GM19328 (cell line): ENCODE results near the gene TMEM231.
"Not testable (repeated sequence)": the region's sequence is repeated elsewhere in the genome, so short reads cannot be mapped to it uniquely, and the experiment has no call there.

ENCODE experiments used
- ATAC-seq: cut with Tn5 transposase; IDR thresholded peaks from one replicate; pipeline ENCODE4 v1.9.1; 2021; ENCODE audit warnings: mild to moderate bottlenecking, moderate library complexity; ENCODE audit not compliant: unreplicated experiment

Gene TMEM231

GRCh38 chr16:75567911-75568310, 11.9 kb upstream of the TMEM231 start:
- ATAC-seq = no peak

- ATAC-seq = no peak
Measured at GRCh38 chr16:75566758-75567255, 10.8 kb upstream of the TMEM231 start.

DNA sequence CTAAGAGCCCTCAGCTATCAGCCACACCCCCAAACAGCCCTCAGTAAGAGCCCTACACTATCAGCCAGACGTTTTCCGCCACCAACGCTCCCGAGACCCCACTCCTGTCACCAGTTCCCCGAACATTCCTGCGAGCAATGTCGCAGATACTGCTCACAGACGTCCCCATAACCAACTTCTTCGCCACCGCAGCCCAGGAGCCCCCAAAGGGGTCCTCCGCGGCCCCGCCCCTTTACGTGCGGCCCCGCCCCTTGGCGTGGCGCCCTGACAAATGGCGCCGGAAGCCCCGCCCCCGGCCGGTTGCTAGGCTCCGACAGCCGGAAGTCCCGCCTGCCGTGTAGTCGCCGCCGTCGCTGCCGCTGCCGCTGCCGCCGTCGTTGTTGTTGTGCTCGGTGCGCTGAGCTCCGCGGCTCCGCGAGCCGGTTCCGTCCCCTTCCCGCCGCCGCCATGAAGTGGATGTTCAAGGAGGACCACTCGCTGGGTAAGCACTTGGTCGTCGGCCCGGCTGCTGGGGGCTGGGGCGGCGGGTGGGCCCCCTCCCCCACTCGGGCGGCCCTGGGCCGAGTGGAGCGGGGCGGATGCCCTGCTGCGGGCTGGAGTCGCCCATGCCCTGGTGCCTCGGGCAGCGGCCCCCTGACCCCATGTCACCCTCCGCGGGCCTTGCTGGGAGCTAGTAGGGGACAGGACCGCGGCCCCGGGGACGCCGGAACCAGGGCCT, 10.1 kb upstream of the TMEM231 start, which contains the start of gene GABARAPL2:
Gene GABARAPL2 (plus strand): TSS at position 340 of the 718 bp plus-strand sequence. CDS start 108 bp downstream, at position 448.
- ATAC-seq = peak; percentile 64

DNA sequence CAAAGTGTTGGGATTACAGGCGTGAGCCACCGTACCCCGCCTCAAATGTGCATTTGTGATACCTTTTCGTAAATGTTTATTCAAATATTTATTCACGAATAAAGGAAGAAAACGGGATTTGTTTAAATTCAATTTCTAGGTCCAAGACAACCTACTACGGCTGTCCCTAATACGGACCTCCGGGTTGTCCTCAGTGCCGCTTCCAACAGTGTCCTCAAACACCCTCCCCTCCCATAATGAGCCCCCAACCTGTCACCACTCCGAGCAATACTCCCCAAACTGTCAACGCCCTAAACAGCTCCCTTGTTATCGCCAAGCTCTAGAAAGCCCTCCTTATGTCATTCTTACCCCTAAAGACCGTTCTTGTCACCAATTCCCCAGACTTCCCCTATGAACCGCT, 9.6 kb upstream of the TMEM231 start:
- ATAC-seq = peak; percentile 3

- no peak for ATAC-seq
Measured at GRCh38 chr16:75559564-75560372, 3.7 kb upstream of the TMEM231 start.

DNA sequence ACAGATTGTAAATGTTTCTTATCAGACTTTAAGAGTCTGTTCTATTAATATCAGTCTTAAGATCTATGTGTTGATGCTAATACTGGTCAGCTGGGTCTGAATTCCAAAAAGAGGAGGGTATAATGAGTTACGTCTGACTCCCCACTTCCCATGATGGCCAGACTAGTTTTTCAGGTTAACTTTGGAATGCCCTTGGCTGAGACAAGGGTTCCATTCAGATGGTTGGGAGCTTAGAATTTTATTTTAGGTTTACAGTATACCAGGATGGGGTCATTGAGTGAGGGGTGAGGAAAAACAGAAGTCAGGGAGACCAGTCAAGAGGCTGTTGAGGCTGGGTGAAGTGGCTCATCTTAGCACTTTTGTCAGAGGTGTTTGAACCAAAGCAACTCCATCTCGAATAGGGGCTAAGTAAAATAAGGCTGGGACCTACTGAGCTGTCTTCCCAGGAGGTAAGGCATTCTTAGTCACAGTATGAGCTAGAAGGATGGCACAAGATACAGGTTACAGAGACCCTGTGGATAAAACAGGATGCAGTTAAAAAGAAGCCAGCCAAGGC, 2.9 kb upstream of the TMEM231 start:
- ATAC-seq = no peak

GRCh38 chr16:75556431-75556950, 439 bp upstream of the TMEM231 start:
- no peak for ATAC-seq

DNA sequence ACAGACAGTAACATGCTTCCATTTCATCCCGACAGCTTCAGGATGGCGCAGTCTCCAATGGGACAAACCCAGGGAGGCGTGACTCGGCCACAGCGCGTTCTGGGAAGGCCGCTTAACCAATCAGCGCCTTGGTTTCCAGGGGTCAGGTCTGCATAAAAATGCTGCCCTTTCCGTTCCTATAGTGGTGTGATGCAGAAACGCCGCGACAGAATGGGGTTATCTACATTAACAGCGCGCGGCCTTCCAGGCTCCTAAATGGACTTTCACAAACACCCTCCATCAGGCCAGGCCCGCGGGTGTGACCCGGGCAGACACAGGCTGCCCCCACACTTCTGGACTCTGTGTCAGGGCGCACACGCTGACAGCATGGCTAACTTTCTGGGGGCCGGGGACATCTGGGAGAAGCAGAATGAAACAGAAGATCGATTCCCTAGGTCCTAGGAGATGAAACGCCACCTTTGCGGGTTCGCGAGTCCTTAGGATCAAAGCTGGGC, 792 bp downstream of the TMEM231 start:
- no peak for ATAC-seq

- no peak for ATAC-seq
Measured at GRCh38 chr16:75552951-75553350, 3.1 kb downstream of the TMEM231 start.

DNA sequence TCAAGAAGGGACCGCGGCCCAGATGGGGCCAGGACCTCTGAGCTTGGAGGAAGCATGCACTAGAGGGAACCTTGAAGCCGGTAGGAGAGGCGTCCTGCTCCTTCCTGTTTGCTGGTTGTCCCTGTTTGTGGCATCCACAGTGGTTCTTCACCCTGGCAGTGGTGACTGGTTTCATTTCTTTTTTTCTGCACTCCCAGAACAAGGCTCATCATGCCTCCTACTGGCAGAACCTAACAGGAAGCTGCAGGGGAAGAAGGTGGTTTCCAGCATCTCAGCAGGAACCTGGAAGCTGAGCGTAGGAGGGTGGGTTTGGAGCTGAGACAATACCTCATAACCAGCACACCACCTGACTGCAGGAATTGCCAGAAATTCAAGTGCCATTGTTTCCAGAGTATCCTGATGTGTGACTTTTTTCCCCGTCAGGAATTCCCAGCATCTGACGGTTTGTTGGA, 5.8 kb downstream of the TMEM231 start:
- peak; percentile 63 for ATAC-seq

- ATAC-seq = not testable (repeated sequence)
Measured at GRCh38 chr16:75548456-75548855, 7.6 kb downstream of the TMEM231 start.

- no peak for ATAC-seq
Measured at GRCh38 chr16:75546293-75546692, 9.8 kb downstream of the TMEM231 start.

DNA sequence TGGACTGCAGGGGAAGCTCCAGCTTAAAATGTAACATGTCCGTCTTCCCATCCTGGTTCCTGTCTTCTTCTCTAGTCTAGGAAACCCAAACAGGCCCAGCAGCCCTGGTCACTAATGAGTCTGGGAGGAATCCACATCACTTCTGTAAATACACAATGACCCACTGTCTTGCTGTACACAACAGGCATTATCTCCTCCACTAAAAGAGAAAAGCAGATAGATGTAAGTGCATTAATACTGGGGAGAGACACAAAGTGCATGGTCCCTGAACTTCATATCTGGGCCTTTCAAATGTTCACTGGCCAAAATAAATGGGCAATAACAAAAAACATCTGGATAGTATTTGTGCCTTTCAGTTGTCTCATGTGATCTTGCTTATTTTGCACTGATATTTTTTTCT, 10.2 kb downstream of the TMEM231 start:
- not testable (repeated sequence) for ATAC-seq

DNA sequence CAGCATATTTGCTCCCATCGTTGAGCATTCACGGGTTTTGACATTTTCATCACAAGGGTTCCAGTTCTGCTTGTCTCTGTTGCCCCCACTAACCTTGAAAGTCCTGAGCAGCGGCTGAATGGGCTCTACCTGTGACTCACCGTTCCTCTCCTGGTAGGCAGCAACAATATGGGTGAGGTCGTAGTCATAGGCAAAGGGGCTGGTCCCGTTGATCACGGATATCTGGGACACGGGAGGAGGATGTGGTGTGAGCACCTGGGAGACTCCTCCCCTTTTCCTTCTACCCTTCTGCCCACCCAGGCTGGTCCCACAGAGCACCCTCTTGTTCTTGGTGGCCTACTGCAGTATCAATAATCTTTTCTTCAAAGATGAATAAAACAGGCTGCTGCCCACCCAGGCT, 13.6 kb downstream of the TMEM231 start:
- ATAC-seq = not testable (repeated sequence)

DNA sequence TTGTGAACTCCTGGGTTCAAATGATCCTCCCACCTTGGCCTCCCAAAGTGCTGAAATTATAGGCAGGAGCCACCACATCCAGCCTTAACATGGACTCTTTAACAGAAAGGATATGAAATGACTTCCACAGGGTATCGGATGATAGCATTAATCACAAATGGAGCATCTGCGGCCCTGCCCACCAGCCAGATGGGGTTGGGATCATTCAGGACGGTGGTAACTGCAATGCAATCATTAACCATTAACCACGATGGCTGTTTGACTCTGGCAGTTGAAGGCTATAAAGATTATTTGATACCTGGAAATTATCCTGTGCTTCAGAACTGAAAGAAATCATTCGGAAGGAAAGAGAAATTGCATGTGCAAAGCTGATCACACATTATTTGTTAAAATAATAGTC, 14.8 kb downstream of the TMEM231 start:
- ATAC-seq = no peak

- ATAC-seq = not testable (repeated sequence)
Measured at GRCh38 chr16:75538882-75539565, 17.0 kb downstream of the TMEM231 start.

- ATAC-seq = no peak
Measured at GRCh38 chr16:75537776-75538175, 18.3 kb downstream of the TMEM231 start.

GRCh38 chr16:75535901-75536300, 20.2 kb downstream of the TMEM231 start, which contains the start of gene CHST5:
TSS of gene CHST5 (minus strand) at chr16:75536108. CDS start at chr16:75530384, 5,724 bp downstream.
- no peak for ATAC-seq

DNA sequence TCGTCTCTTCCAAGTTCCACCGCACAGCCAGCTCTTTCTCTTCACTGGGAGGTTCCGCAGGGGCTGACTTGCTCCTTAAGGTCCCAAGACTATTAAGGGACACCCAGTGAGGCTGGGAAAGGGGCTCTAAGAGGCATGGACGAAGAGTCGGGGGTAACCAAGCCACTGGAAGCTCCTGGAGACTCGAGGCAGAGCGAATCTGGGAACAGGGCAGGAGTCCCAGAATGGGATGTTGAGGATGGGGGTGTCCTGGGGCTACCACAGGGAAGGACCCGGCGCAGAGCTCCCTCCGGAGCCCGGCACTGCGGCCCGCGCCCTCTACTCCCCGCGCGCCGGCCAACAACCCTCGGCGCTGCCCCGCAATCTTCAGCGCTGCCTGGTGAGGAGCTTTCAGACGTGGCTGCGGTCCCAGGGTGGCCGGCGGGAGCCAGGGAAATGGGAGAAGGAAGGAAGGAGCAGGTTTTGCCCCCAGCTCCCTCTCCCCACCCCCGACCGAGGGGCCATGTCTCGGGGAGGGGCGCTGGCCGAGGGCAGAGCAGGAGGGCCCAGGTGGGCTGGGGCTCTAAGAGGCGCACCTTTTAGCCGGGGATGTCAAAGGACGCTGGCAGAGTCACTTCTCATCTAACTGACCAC, 20.7 kb downstream of the TMEM231 start:
- no peak for ATAC-seq
